Neural progenitor cell (in vitro differentiated cells): ENCODE measurements around the gene DCP1A. TPM values are rescaled to one million over a fixed set of nuclear protein-coding genes. Genes with fewer than 3 reads are reported as not detected.
"Not testable (repeated sequence)": the region's sequence is repeated elsewhere in the genome, so short reads cannot be mapped to it uniquely, and the experiment has no call there.

ENCODE experiments used
- DNase-seq: peaks from one replicate; pipeline ENCODE4 v3.0.0-alpha.2; 2016; ENCODE audit warnings: low spot score
- H2AFZ ChIP-seq: fragments of 200-600 bp; sonication (generic); replicated peaks from 2 replicates; pipeline ENCODE4 v1.6.1; 2016; ENCODE audit warnings: antibody characterized with exemption
- H3F3A ChIP-seq: fragments of 200-600 bp; sonication (generic); 2 replicates; pipeline ENCODE4 v1.6.1; 2016; ENCODE audit warnings: antibody characterized with exemption, low read depth
- H3K27ac ChIP-seq: fragments of 200-600 bp; sonication (generic); 2 replicates; pipeline ENCODE4 v1.5.1; 2016; ENCODE audit warnings: mild to moderate bottlenecking
- H3K27me3 ChIP-seq: fragments of 200-600 bp; sonication (generic); 2 replicates; pipeline ENCODE4 v1.6.1; 2016; ENCODE audit warnings: mild to moderate bottlenecking, moderate library complexity
- H3K36me3 ChIP-seq: fragments of 200-600 bp; sonication (generic); 2 replicates; pipeline ENCODE4 v1.5.1; 2016
- H3K4me1 ChIP-seq: fragments of 200-600 bp; sonication (generic); 2 replicates; pipeline ENCODE4 v1.6.1; 2016; ENCODE audit warnings: mixed run types
- H3K4me2 ChIP-seq: fragments of 200-600 bp; sonication (generic); 2 replicates; pipeline ENCODE4 v1.6.1; 2016
- H3K4me3 ChIP-seq: fragments of 200-600 bp; sonication (generic); 2 replicates; pipeline ENCODE4 v1.5.1; 2016
- H3K79me2 ChIP-seq: fragments of 200-600 bp; sonication (generic); 2 replicates; pipeline ENCODE4 v1.6.1; 2016; ENCODE audit warnings: low read depth
- H3K9ac ChIP-seq: fragments of 200-600 bp; sonication (generic); 2 replicates; pipeline ENCODE4 v1.6.1; 2016
- H3K9me3 ChIP-seq: fragments of 200-600 bp; sonication (generic); 2 replicates; pipeline ENCODE4 v1.5.1; 2016; ENCODE audit warnings: low read depth
- H4K20me1 ChIP-seq: fragments of 200-600 bp; sonication (generic); 2 replicates; pipeline ENCODE4 v1.6.1; 2016; ENCODE audit warnings: low read depth
- H3K27ac Mint-ChIP-seq: 3 replicates; pipeline ENCODE4 v1.8.0; 2021; ENCODE audit warnings: mixed read lengths
- H3K27me3 Mint-ChIP-seq: 2 replicates; pipeline ENCODE4 v1.8.0; 2022; ENCODE audit warnings: low read depth, mild to moderate bottlenecking, inconsistent platforms, moderate library complexity, mixed read lengths; ENCODE audit not compliant: insufficient read depth
- H3K36me3 Mint-ChIP-seq: 3 replicates; pipeline ENCODE4 v1.8.0; 2021; ENCODE audit warnings: mixed read lengths
- H3K4me1 Mint-ChIP-seq: 3 replicates; pipeline ENCODE4 v1.8.0; 2021; ENCODE audit warnings: mixed read lengths
- H3K4me3 Mint-ChIP-seq: 3 replicates; pipeline ENCODE4 v1.8.0; 2021; ENCODE audit warnings: mild to moderate bottlenecking, moderate library complexity, mixed read lengths
- H3K9me3 Mint-ChIP-seq: 3 replicates; pipeline ENCODE4 v1.8.0; 2020; ENCODE audit warnings: mixed read lengths
- EZH2 ChIP-seq: fragments of 200-600 bp; sonication (generic); IDR thresholded peaks from 2 replicates; pipeline ENCODE4 v1.6.1; 2017; ENCODE audit warnings: antibody characterized with exemption, mild to moderate bottlenecking, moderate library complexity
- EZH2phosphoT487 ChIP-seq: fragments of 200-600 bp; sonication (generic); IDR thresholded peaks from 2 replicates; pipeline ENCODE4 v1.6.1; 2017; ENCODE audit warnings: antibody characterized with exemption
- total RNA-seq: library from RNA; depleted of rRNA; stranded (reverse); fragments of >200 nt; gene quantifications from 2 replicates; pipeline ENCODE4 v1.2.3, GENCODE V29; 2015; ENCODE audit warnings: low replicate concordance
- TF ChIP-seq, protein P1 (sequence below): fragments of 200-600 bp; sonication (generic); IDR thresholded peaks from 2 replicates; pipeline ENCODE4 v1.5.1; 2017; ENCODE audit warnings: antibody characterized with exemption, mild to moderate bottlenecking

DCP1A gene
- total RNA-seq, 1 donor from 2014 or later, result 24.1 TPM

DNA sequence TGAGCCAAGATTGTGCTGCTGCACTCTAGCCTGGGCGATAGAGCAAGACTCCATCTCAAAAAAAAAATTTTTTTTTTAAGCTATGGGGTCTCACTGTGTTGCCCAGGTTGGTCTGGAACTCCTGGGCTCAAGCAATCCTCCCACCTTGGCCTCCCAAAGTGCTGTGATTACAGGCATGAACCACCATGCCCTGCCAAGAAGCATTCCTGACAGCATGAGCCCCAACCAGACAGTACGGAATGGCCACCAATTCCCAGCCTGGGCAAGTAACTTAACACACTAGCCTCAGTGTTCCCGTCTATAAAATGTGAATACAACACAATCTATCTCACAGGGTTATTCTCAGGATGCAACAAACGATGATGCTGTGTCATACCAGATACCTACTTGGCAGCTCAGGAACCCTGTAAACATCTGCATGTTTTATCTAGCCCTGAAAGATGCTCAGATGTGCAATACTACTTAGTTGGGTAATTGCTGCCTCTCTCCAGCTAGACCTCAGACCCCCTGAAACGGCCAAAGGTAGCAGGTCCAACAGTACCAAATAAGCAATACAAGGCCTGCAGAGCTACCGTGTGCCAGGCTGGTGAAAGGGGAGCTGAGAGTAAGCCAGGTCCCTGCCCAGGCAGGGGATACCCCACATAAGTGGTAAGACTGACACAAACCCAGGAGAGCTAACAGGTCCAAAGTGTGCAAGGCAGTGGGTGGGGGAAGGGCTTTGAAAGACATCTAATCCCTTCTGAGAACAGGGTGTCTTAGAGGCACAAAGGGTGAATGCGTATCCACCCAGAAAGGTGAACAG is 93.4 kb downstream of the DCP1A start:
- Histone ChIP-seq H3K27ac (no peak overlapping the region), H3K9me3 (no peaks in the 10 kb centered on the region), H3K79me2 (peaks cover 72% of the 10 kb centered on the region), H3K4me2 (peak overlapping the region; percentile 92), H3K4me3 (peak overlapping the region; percentile 94), H2AFZ (no peak overlapping the region), H3F3A (peaks cover 32% of the 10 kb centered on the region), H3K27me3 (no peaks in the 10 kb centered on the region), H3K36me3 (no peaks in the 10 kb centered on the region), H3K9ac (no peak overlapping the region), H4K20me1 (peaks cover 58% of the 10 kb centered on the region), H3K4me1 (peaks cover 28% of the 10 kb centered on the region)
- Mint-ChIP-seq H3K27me3 (peaks cover 4% of the 10 kb centered on the region), H3K4me3 (peak overlapping the region; percentile 95), H3K36me3 (peaks cover 5% of the 10 kb centered on the region), H3K27ac (no peak overlapping the region), H3K4me1 (peaks cover 42% of the 10 kb centered on the region), H3K9me3 (no peaks in the 10 kb centered on the region)
- TF ChIP-seq EZH2phosphoT487 (no peak), EZH2 (no peak)
- TF ChIP-seq, protein P1, sequence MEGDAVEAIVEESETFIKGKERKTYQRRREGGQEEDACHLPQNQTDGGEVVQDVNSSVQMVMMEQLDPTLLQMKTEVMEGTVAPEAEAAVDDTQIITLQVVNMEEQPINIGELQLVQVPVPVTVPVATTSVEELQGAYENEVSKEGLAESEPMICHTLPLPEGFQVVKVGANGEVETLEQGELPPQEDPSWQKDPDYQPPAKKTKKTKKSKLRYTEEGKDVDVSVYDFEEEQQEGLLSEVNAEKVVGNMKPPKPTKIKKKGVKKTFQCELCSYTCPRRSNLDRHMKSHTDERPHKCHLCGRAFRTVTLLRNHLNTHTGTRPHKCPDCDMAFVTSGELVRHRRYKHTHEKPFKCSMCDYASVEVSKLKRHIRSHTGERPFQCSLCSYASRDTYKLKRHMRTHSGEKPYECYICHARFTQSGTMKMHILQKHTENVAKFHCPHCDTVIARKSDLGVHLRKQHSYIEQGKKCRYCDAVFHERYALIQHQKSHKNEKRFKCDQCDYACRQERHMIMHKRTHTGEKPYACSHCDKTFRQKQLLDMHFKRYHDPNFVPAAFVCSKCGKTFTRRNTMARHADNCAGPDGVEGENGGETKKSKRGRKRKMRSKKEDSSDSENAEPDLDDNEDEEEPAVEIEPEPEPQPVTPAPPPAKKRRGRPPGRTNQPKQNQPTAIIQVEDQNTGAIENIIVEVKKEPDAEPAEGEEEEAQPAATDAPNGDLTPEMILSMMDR, result no peak
- no peak for DNase-seq

DNA sequence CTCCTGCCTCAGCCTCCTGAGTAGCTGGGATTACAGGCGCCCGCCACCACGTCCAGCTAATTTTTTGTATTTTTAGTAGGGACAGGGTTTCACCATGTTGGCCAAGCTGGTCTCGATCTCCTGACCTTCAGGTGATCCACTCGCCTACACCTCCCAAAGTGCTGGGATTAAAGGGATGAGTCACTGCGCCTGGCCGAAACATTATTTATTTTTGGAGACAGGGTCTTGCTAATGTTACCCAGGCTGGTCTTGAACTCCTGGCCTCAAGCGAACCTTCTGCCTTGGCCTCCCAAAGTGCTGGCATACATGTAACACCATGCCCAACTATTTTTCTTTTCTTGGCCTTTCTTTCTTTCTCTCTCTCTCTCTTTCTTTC is 94.4 kb downstream of the DCP1A start:
- peaks cover 68% of the 10 kb centered on the region for H4K20me1 ChIP-seq
- H3K4me3 Mint-ChIP-seq, H3K4me3 ChIP-seq: not testable (repeated sequence)

DNA sequence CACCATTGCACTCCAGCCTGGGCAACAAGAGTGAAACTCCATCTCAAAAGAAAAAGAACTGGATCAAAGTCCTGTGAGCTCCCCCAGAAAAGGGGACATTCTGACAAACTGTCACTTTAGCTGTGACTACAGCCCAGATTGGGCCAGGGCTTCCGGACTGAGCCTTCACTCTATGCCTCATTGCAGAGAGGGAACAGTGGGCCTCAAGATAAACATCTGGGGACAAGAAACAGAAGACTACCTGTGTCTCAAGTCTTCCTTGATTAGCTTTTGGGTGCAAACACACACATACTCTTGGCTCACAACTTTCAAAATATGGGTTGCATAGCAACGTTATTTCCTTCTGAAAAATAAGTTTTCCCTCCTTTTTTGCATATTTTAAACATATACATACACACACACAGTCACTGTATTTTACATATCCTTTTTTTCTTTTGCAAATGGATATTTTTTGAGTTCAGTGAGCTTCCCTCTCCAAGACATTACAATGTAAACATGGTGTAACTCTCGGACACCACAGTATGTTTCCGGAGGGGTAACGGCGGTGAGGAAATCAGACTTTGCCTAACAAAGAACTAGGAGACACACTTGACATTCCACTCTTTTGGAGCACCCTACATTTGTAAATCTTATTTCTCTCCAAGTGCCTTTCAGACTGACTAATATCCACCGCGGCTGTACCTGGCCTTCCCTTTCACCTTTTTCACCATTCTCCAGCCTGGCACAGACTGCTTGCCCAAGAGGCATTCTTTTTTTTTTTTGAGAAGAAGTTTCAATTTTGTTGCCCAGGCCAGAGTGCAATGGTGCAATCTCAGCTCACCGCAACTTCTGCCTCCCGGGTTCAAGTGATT is 95.0 kb downstream of the DCP1A start:
- H3K9ac ChIP-seq, result no peak overlapping the region
- peaks cover 88% of the 10 kb centered on the region for H3K79me2 ChIP-seq
- Mint-ChIP-seq H3K4me3 (peak overlapping the region; percentile 53), H3K36me3 (peaks cover 8% of the 10 kb centered on the region), H3K27me3 (peaks cover 4% of the 10 kb centered on the region), H3K9me3 (peaks cover 2% of the 10 kb centered on the region), H3K27ac (no peak overlapping the region), H3K4me1 (peaks cover 31% of the 10 kb centered on the region)
- TF ChIP-seq, protein P1, result no peak
- TF ChIP-seq EZH2, result no peak
- no peak for TF ChIP-seq EZH2phosphoT487
- no peak overlapping the region for H3K27ac ChIP-seq
- H3K9me3 ChIP-seq, result no peaks in the 10 kb centered on the region
- peaks cover 22% of the 10 kb centered on the region for H3F3A ChIP-seq
- H3K36me3 ChIP-seq, result no peaks in the 10 kb centered on the region
- H3K4me2 ChIP-seq, result no peak overlapping the region
- H3K27me3 ChIP-seq, result no peaks in the 10 kb centered on the region
- no peak overlapping the region for H3K4me3 ChIP-seq
- peaks cover 74% of the 10 kb centered on the region for H4K20me1 ChIP-seq
- no peak for DNase-seq
- H2AFZ ChIP-seq, result no peak overlapping the region
- peaks cover 23% of the 10 kb centered on the region for H3K4me1 ChIP-seq

More for the DNA sequence above, 94.4 kb downstream of the DCP1A start:
- DNase-seq, H3K9me3 ChIP-seq, H3K27ac ChIP-seq, H3K27ac Mint-ChIP-seq, H3K27me3 ChIP-seq, H3K9ac ChIP-seq, H3K9me3 Mint-ChIP-seq, H3K36me3 ChIP-seq, H3K27me3 Mint-ChIP-seq, H2AFZ ChIP-seq, H3K36me3 Mint-ChIP-seq: not testable (repeated sequence)
- peaks cover 33% of the 10 kb centered on the region for H3K4me1 Mint-ChIP-seq
- H3K4me1 ChIP-seq, result peaks cover 23% of the 10 kb centered on the region
- H3K4me2 ChIP-seq, result peak overlapping the region; percentile 92
- H3F3A ChIP-seq, result peaks cover 22% of the 10 kb centered on the region
- H3K79me2 ChIP-seq, result peaks cover 81% of the 10 kb centered on the region
